Stimulated activated CD8-positive, alpha-beta memory T cell treated with anti-CD3 and anti-CD28 coated beads, Interleukin-12 subunit alpha, Interleukin-12 subunit beta, amount 100 ng/mL, for 24 hours (primary cell): ENCODE measurements around the gene CPED1.

Experiments used
- DNase-seq: peaks from one replicate; pipeline ENCODE4 v3.0.0-alpha.2; 2020; ENCODE audit errors: extremely low read depth

CPED1 gene

DNA sequence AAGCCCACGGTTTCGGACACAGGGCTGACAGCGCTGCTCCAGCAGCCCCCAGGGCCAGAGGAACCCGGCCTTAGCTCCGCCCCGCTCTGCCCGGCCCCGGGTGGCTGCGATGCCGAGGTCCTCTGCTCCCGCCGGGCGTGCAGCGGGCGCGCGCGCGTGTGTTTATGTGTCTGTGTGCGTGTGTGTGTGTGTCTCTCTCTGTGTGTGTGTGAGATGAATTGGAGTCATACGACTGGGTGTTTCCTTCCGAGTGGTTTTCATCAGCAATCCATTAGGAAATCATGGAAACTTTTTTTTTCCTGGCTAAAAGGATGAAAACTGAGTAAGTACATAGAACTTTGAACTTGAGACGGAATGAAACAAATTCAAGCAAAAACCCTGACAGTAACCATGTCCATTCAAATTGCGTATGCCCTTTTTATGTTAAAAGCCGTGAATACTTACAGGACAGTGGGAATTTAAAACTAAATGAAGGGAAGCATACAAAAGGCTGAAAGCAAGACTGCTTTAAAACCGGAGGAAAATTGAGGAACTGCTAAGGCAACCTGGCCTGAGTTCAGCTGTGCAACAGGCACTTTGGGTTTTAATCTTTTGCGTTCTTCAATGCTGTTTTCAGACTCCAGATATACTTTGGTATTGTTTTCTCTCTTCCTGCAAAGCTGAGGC is at the start of gene CPED1:
Gene CPED1, plus strand, starts transcription at position 121 of the 666 bp plus-strand sequence. CDS start 911 bp downstream, outside the sequence.
- DNase-seq, result no peak

DNA sequence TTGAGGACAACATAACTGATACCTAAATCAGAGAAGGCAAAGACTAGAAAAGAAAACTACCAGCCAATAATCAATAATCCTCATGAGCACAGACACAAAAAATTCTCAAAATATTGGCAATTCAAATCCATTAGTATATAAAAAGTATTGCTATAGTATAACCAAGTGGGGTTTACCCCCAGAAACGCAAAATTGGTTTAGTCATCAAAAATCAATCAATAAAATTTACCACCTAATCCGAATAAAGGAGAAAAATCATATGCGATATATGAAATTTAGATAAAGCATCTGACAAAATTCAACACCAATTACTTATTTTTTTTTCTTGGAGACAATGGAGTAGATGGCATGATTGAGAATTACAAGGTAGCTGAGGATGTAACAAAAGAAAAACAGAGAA is 49.2 kb upstream of the CPED1 start:
- DNase-seq, result no peak

- DNase-seq, result no peak
These were observed 47.4 kb upstream of the CPED1 start for GRCh38 chr7:120941064-120941463.

GRCh38 chr7:120941856-120942255 is 46.7 kb upstream of the CPED1 start:
- no peak for DNase-seq

DNA sequence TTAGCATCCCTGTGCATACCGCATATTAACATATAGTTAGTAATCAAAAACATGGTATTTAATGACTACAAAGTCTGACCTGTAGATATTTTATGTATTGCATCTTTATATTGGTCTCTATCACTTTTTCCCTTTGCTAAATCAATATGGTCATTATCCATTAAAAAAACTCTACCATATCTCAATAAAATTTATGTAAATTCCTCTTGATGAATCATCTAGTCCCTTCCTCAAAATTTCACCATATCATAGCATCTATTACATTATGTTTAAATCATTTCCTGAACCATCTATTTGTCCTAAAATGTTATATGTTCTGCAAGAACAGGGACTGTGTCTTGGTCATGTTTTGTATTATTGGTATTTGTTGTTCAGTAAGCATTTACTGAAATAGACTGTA is 45.6 kb upstream of the CPED1 start:
- no peak for DNase-seq

DNA sequence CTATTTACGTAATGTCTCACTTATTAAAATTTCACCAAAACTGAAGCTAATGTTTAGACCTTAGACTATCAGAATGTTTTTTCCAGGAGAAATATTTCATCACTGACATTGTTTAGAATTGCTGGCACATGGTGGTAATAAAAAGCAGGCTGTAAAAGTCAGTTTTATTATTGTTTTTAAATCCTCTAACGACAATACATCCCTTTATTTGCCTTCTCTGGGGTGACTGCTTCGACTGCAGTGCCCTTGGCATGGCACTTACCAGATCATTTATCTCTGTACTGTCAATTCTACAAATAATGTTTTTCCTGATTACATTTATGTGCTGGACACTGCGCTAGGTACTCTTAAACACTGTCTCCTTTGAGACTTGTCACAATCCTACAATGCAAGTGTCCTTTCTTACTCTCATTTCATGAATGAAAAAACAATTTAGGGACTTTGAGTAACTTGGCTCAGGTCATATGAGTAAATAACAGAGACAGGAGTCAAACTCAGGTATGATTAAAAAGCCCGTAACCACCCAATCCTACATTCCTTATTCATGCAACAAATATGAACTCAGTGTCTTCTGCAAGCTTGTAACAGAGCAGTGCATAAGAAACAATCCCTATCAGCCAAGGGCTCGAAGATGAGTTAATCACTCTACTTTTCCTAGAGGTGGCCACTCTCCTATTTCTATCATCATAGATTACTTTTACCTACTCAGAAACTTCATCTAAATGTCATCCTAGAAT is 43.5 kb upstream of the CPED1 start:
- no peak for DNase-seq

GRCh38 chr7:120947980-120948379 is 40.5 kb upstream of the CPED1 start:
- no peak for DNase-seq

DNA sequence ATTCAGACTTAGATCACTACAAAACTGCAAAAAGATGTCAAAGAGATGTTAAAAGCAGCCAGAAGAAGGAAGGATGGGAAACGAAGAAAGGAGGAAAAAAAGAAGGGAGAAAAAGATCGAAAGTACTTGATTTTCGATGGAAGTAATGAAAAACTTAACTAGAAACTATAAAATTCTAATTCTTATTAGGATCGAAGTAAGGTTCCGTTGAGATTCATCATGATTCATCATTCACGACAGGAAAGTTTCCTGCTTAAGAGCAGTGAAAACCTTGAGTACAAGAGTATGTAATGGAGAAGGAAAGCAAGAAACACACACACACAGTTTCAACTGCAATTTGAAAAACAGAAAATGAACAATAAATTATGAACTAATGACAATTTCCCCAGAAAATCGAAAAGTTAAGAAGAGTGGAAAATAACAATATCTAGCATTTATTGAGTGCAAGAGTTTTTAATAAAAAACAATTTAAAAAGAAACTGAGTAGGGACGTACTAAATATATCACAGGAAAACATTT is 39.1 kb upstream of the CPED1 start:
- no peak for DNase-seq

- no peak for DNase-seq
These were observed 38.4 kb upstream of the CPED1 start for GRCh38 chr7:120949998-120950538.

DNA sequence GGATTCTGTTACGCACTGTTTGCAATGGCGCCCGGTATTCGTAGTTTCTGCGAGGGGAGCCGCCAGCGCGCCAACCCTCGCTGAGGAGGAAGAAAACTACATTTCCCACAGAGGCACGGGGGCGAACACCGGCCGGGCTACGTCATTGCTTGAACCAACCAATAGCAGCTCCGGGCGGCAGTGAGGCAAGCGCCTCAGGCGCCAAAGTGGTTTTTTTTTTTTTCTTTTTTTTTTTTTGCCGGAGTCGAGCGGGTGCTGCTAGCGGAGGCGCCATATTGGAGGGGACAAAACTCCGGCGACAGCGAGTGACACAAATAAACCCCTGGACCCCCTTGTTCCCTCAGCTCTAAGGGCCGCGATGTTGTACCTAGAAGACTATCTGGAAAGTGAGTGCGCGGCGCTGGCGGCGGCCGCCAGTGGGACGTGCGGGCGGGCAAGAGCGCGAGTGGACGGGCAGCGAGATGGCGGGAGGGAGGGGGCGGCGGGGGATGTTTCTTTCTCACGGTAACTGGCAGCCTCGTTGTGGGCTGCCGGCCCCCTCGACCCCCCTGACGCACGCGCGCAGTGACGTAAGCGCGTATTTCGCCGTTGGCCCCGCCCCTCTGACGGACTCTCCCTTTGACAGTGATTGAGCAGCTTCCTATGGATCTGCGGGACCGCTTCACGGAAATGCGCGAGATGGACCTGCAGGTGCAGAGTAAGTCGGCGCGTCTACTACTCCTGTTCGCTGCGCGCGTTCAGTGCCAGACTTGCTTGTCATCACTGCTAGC is 37.8 kb upstream of the CPED1 start, which contains the start of gene ING3:
Gene ING3, plus strand, starts transcription at position 239 of the 770 bp plus-strand sequence. Its CDS starts 120 bp downstream, at position 359.
- peak; percentile 90 for DNase-seq

- no peak for DNase-seq
These were observed 37.2 kb upstream of the CPED1 start for GRCh38 chr7:120951309-120951699.

DNA sequence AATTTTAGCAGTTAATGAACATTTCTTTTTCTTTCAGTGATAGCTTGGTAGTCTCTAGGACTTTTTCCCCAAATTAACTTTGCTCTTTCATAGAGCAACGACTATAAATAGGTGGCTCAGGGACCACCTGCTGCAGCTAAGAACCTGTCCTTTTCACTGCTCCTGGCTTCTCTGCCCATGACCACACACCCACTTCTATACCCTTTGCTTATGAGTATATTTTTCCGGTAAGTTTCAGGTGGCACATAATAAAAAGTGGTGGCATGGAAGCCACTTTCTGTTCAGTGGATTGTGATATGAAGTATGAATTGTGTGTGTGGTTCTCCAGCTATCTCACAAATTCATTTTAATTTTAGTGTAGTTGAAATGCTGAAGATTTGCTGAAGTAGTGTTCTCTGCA is 36.7 kb upstream of the CPED1 start:
- DNase-seq, result no peak

- no peak for DNase-seq
These were observed 32.8 kb upstream of the CPED1 start for GRCh38 chr7:120955577-120956149.

GRCh38 chr7:120959929-120960484 is 28.5 kb upstream of the CPED1 start:
- DNase-seq, result no peak

DNA sequence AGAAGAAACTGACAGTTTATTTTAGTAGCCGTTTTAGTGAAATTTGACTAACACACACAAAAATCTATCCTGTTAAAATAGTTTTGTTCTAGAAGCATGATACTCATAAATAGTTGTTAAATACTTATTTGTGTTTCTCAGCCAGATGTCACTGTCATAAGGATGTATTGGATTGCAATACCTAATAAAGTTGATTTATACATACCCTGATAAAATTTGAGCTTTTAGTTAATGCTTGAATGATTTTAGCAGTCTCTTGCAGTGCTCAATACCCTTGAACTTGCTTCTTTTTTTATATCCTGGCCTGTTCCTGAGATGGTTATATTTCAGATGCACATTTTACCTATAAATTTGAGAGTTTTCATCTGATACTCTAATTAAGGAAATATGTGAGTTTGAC is 27.8 kb upstream of the CPED1 start:
- no peak for DNase-seq

- no peak for DNase-seq
These were observed 26.8 kb upstream of the CPED1 start for GRCh38 chr7:120961638-120962173.

DNA sequence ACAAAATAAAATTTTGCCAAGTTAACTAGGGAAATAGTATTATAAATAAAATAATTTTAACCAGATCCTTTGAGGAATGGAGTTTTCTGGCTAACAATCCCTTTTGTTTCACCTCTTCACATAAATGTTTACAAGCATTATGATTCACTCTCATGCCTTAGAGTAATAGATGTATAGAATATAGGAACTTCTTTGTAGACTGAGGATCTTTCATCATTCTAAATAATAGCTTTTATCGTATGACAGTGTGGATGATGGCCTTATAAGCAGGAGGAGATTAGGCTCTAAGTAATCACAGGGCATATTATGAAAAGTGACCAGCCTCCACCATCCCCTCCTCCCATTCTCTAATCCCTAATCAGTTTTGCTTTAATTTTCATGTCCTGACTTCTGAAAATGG is 24.4 kb upstream of the CPED1 start:
- DNase-seq, result no peak

DNA sequence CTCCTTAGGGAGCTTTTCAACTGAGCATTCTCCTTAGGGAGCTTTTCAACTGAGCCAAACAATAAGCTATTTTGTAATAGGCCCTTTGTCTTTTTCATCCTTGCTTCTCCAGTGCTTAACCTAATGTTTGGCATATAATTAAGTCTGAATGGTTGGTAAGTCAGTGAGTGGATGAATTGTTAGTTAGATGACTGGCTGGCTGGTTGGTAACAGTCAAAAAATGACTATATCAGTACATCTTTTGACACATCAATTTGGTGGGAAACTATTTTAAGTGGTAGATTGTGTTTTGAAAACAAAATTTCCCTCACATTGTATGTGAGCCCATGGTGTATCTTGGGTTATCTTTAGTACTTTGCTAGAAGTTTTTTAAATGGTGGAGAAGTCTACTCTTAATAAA is 21.6 kb upstream of the CPED1 start:
- DNase-seq, result no peak

DNA sequence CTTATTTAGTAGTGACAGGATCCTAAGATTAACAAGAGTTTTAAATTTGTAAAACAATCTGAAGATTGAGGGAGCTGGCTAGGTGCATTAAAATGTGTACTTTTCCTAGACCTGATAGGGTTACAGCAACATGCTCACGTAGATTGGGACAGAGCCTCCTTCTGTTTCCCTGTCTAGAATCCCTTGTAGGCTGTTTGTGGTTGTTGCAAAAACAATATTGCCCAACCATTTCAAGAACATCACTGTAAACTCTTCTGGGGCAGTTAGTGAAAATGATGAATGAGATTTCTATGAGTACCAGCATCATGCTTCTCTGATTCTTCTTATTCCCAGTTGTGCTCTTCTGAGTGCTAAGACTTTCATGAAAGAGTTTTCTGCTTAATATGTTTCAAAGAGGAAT is 14.7 kb upstream of the CPED1 start:
- DNase-seq, result no peak

DNA sequence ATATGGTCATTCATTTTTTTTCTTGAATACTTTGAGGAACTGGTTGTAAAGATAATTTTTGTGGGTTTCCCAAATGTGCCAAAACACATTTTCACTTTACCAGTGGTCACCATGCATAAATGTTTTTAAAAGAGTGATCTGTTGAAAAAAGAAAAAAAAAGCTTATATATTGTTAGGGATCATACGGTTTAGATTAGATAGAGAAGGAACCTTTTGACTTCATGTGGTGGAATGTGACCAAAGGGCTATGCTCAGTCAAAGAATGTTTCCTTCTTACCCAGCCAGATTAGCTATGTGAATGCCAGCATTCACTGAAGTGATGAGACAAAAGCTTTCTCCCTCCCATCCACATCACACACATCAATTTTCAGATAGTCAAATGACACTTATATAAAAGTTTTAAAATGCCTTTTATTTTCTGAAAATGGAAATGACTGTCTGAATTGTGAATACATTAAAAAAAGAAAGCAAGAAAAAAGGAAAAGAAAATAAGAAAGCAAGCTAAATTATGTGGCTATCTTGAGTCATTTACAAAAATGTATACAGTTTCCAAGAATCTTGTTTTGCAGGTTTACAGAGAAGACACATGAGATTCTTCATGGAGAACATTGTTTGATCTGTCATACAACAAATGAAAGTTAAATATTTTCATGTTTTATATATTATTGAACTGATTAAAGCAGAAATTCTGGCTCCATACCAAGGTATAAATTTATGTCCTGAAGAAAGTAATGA is 8.6 kb upstream of the CPED1 start:
- DNase-seq, result no peak
